IMR-90 (cell line): Measurements from ENCODE around the gene DCLRE1B. TPM values are rescaled to one million over a fixed set of nuclear protein-coding genes. Genes with fewer than 3 reads are reported as not detected.
A peak's percentile ranks its signal among the peaks of the same experiment; 100 is the strongest.

ENCODE experiments used
- ATAC-seq: fragments of 200-7000 bp; cut with Tn5 transposase; 2 replicates; pipeline ENCODE4 v1.9.1; 2020; ENCODE audit warnings: low read depth, mild to moderate bottlenecking, moderate library complexity
- BruUV-seq: library from RNA; stranded (reverse); fragments of 400-500 nt; replicated peaks from 2 replicates; lab custom pipeline; 2021; lab: Mats Ljungman, UMichigan
- CTCF ChIA-PET: fragments of 300-600 bp; formaldehyde crosslinking; extraction: SDS; loops from one replicate; lab custom pipeline; 2021; ENCODE audit warnings: antibody characterized with exemption; lab: Yijun Ruan, JAX
- POLR2A ChIA-PET: fragments of 300-600 bp; sonication (Branson Sonifier 250); formaldehyde crosslinking; loops from one replicate; lab custom pipeline; 2022; ENCODE audit warnings: antibody characterized with exemption; ENCODE audit not compliant: unreplicated experiment; lab: Charles Lee
- DNase-seq: peaks from one replicate; pipeline ENCODE4 v3.0.0; 2013
- H2AFZ ChIP-seq: replicated peaks from 2 replicates; pipeline ENCODE3; 2013; ENCODE audit warnings: low read length, mild to moderate bottlenecking; ENCODE audit not compliant: poor library complexity
- H2AK5ac ChIP-seq: 2 replicates; pipeline ENCODE4 v1.6.1; 2013; ENCODE audit warnings: low read depth, low read length, inconsistent platforms
- H2AK9ac ChIP-seq: replicated peaks from 2 replicates; pipeline ENCODE3; 2013; ENCODE audit warnings: mild to moderate bottlenecking, low read depth, low read length, moderate library complexity; ENCODE audit not compliant: poor library complexity
- H2BK120ac ChIP-seq: 2 replicates; pipeline ENCODE4 v1.6.1; 2013; ENCODE audit warnings: low read depth, low read length, inconsistent platforms
- H2BK15ac ChIP-seq: 3 replicates; pipeline ENCODE4 v1.6.1; 2013; ENCODE audit warnings: low read depth, low read length, inconsistent platforms
- H2BK20ac ChIP-seq: 2 replicates; pipeline ENCODE4 v1.6.1; 2013; ENCODE audit warnings: low read depth, mild to moderate bottlenecking, inconsistent platforms, low read length, moderate library complexity
- H2BK5ac ChIP-seq: 2 replicates; pipeline ENCODE4 v1.6.1; 2013; ENCODE audit warnings: mild to moderate bottlenecking, low read depth, low read length, inconsistent platforms; ENCODE audit not compliant: poor library complexity, severe bottlenecking
- H3K14ac ChIP-seq: replicated peaks from 2 replicates; pipeline ENCODE4 v1.6.1; 2013; ENCODE audit warnings: low read depth, low read length, inconsistent platforms
- H3K18ac ChIP-seq: 2 replicates; pipeline ENCODE4 v1.6.1; 2013; ENCODE audit warnings: low read depth, low read length, control low read depth
- H3K23ac ChIP-seq: 2 replicates; pipeline ENCODE4 v1.6.1; 2013; ENCODE audit warnings: low read depth, low read length, inconsistent platforms
- H3K27ac ChIP-seq: 2 replicates; pipeline ENCODE4 v1.5.1; 2013; ENCODE audit warnings: mild to moderate bottlenecking, control low read depth, low read length; ENCODE audit not compliant: insufficient read depth
- H3K27me3 ChIP-seq: 2 replicates; pipeline ENCODE4 v1.6.1; 2013; ENCODE audit warnings: low read length; ENCODE audit not compliant: control insufficient read depth, insufficient read depth
- H3K36me3 ChIP-seq: 2 replicates; pipeline ENCODE4 v1.6.1; 2013; ENCODE audit warnings: low read length, mixed read lengths; ENCODE audit not compliant: control insufficient read depth, insufficient read depth
- H3K4ac ChIP-seq: 2 replicates; pipeline ENCODE4 v1.6.1; 2013; ENCODE audit warnings: low read depth, low read length, inconsistent platforms
- H3K4me1 ChIP-seq: 2 replicates; pipeline ENCODE4 v1.6.1; 2013; ENCODE audit warnings: low read length, mixed read lengths; ENCODE audit not compliant: control insufficient read depth, insufficient read depth
- H3K4me2 ChIP-seq: 2 replicates; pipeline ENCODE4 v1.6.1; 2013; ENCODE audit warnings: low read depth, mild to moderate bottlenecking, control low read depth, low read length, moderate library complexity
- H3K4me3 ChIP-seq: 2 replicates; pipeline ENCODE4 v1.5.1; 2013; ENCODE audit warnings: low read depth, mild to moderate bottlenecking, control low read depth, low read length, moderate library complexity; ENCODE audit not compliant: insufficient read depth
- H3K56ac ChIP-seq: 2 replicates; pipeline ENCODE4 v1.6.1; 2013; ENCODE audit warnings: low read length, inconsistent platforms; ENCODE audit not compliant: insufficient read depth; ENCODE audit errors: extremely low read depth
- H3K79me1 ChIP-seq, 2 experiments: 2 replicates each; pipeline ENCODE4 v1.6.1; 2013; ENCODE audit warnings: low read length in 2 of 2, inconsistent platforms in 1 of 2, low read depth in 1 of 2
- H3K9ac ChIP-seq: 2 replicates; pipeline ENCODE4 v1.6.1; 2013; ENCODE audit warnings: low read depth, low read length, control low read depth
- H3K9me1 ChIP-seq: 2 replicates; pipeline ENCODE4 v1.6.1; 2013; ENCODE audit warnings: low read length, inconsistent platforms; ENCODE audit not compliant: insufficient read depth
- H3K9me3 ChIP-seq: 2 replicates; pipeline ENCODE4 v1.6.1; 2013; ENCODE audit warnings: low read length; ENCODE audit not compliant: control insufficient read depth, insufficient read depth
- H4K20me1 ChIP-seq: 2 replicates; pipeline ENCODE4 v1.6.1; 2013; ENCODE audit warnings: low read length, inconsistent platforms; ENCODE audit not compliant: insufficient read depth
- H4K5ac ChIP-seq: 2 replicates; pipeline ENCODE4 v1.6.1; 2013; ENCODE audit warnings: mild to moderate bottlenecking, low read depth, low read length, control low read depth
- H4K8ac ChIP-seq, 2 experiments: 2 replicates each; pipeline ENCODE4 v1.6.1; 2013; ENCODE audit warnings: low read depth in 2 of 2, low read length in 2 of 2, control low read depth in 1 of 2, inconsistent platforms in 1 of 2
- H4K91ac ChIP-seq: 2 replicates; pipeline ENCODE4 v1.6.1; 2013; ENCODE audit warnings: low read depth, low read length, inconsistent platforms; ENCODE audit not compliant: insufficient read depth
- BHLHE40 ChIP-seq: fragments of 150-350 bp; IDR thresholded peaks from 2 replicates; pipeline ENCODE4 v1.6.1; 2016; ENCODE audit warnings: mild to moderate bottlenecking, low read depth, low read length
- CEBPB ChIP-seq: IDR thresholded peaks from 2 replicates; pipeline ENCODE4 v1.6.1; 2012; ENCODE audit warnings: low read depth, low read length, improper control_type of control experiment
- CHD1 ChIP-seq: IDR thresholded peaks from 2 replicates; pipeline ENCODE4 v1.6.1; 2012; ENCODE audit warnings: low read depth, low read length, improper control_type of control experiment
- MAFK ChIP-seq: IDR thresholded peaks from 2 replicates; pipeline ENCODE4 v1.6.1; 2012; ENCODE audit warnings: low read depth, low read length, improper control_type of control experiment
- MAZ ChIP-seq: IDR thresholded peaks from 2 replicates; pipeline ENCODE4 v1.6.1; 2012; ENCODE audit warnings: low read depth, mild to moderate bottlenecking, low read length, improper control_type of control experiment, moderate library complexity, borderline replicate concordance
- MXI1 ChIP-seq: IDR thresholded peaks from 2 replicates; pipeline ENCODE4 v1.6.1; 2012; ENCODE audit warnings: low read depth, mild to moderate bottlenecking, low read length, moderate library complexity, borderline replicate concordance
- NFE2L2 ChIP-seq: fragments of 150-350 bp; IDR thresholded peaks from 2 replicates; pipeline ENCODE4 v1.6.1; 2016; ENCODE audit warnings: low read depth, mild to moderate bottlenecking, low read length
- RAD21 ChIP-seq: IDR thresholded peaks from 2 replicates; pipeline ENCODE4 v1.6.1; 2012; ENCODE audit warnings: low read length, improper control_type of control experiment
- SMC3 ChIP-seq: fragments of 150-350 bp; IDR thresholded peaks from 2 replicates; pipeline ENCODE4 v1.6.1; 2016; ENCODE audit warnings: low read depth, mild to moderate bottlenecking, antibody characterized with exemption, low read length, moderate library complexity
- WGBS, 2 experiments: methylation state at CpG; one replicate each; pipeline versions ENCODE4 v1.1.5 to v1.1.7; 2013; ENCODE audit warnings: missing lambda C conversion rate in 2 of 2; ENCODE audit not compliant: insufficient read length in 1 of 2; ENCODE audit errors: extremely low coverage in 2 of 2; 5-methylcytosine and 5-hydroxymethylcytosine counted together
- dilution Hi-C: fragments of 300-500 bp; cut with HindIII; formaldehyde crosslinking; loops from one replicate; pipeline ENCODE4 v1.14.3; 2018; ENCODE audit warnings: low sequenced_read_pairs; ENCODE audit not compliant: unreplicated experiment
- in situ Hi-C: fragments of 300-500 bp; cut with MboI; formaldehyde crosslinking; loops from 3 replicates; pipeline ENCODE4 v1.14.3; 2019; ENCODE audit warnings: low sequenced_read_pairs, inconsistent platforms, mixed read lengths
- intact Hi-C: fragments of 100-400 bp; cut with micrococcal nuclease; formaldehyde crosslinking; loops from 2 replicates; pipeline ENCODE4 v1.10.0; 2022
- polyA plus RNA-seq, 3 experiments: library from polyadenylated mRNA; depleted of rRNA; stranded (reverse); fragments of >200 nt; gene quantifications; 2 replicates each; pipeline ENCODE4 v1.2.3, GENCODE V29; 2012; ENCODE audit warnings: low replicate concordance in 1 of 3
- total RNA-seq: library from RNA; depleted of rRNA; stranded (reverse); fragments of >200 nt; gene quantifications from 2 replicates; pipeline ENCODE4 v1.2.3, GENCODE V29; 2012
- TF ChIP-seq, protein P1 (sequence below): fragments of 150-350 bp; IDR thresholded peaks from 2 replicates; pipeline ENCODE4 v1.6.1; 2016; ENCODE audit warnings: low read depth, mild to moderate bottlenecking, low read length, moderate library complexity, borderline replicate concordance
- TF ChIP-seq, protein P2 (sequence below): conservative IDR thresholded peaks from 2 replicates; pipeline ENCODE4 v1.5.1; 2012; ENCODE audit warnings: mild to moderate bottlenecking, low read depth, low read length, improper control_type of control experiment
- TF ChIP-seq, protein P3 (sequence below): fragments of 150-350 bp; IDR thresholded peaks from 2 replicates; pipeline ENCODE4 v1.6.1; 2017; ENCODE audit warnings: mild to moderate bottlenecking, antibody characterized with exemption, low read length, low read depth

The DCLRE1B gene
- total and polyA plus RNA-seq, 2 of the 4 experiments (the other 2 are of a cell fraction), result 4.9 to 6.1 TPM

DNA sequence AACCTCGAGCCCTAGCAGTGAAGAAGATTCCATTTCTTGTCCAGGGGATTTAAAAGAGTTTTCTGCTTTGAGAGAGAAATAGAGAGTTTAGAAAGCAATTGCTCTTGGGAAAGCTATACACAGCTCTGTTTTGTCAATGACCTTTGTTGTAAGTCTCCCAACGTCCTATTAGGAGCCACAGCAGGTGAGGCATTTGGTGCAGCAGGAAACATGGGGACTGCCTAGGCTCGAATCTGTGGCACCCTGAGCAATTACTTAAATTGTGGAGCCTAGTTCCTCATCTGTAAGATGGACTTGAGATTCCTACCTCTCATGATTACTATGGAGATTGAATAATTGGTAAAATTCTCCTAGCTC, 8.2 kb downstream of the DCLRE1B start:
- Histone ChIP-seq H2AK5ac (no peak overlapping the region; the same call in 1 of the 2 replicates), H3K27ac (peak overlapping the region; percentile 53; the same call in 1 of the 2 replicates), H2BK5ac (peak overlapping the region; percentile 4), H3K56ac (peak overlapping the region; percentile 14; the same call in 1 of the 2 replicates), H4K5ac (peak overlapping the region; percentile 28; the same call in 1 of the 2 replicates), H2AK9ac (peak overlapping the region; percentile 75), H3K23ac (no peak overlapping the region), H3K4me1 (peaks cover 7% of the 10 kb centered on the region), H3K9me3 (no peaks in the 10 kb centered on the region), H3K4me2 (peak overlapping the region; percentile 49; the same call in 1 of the 2 replicates), H2BK15ac (no peak overlapping the region; the same call in 1 of the 3 replicates), H3K14ac (peak overlapping the region; percentile 78), H4K91ac (peak overlapping the region; percentile 38; the same call in 1 of the 2 replicates), H2BK120ac (peak overlapping the region; percentile 86), H3K4ac (peak overlapping the region; percentile 74), H4K8ac (peak overlapping the region in 1 of 2 experiments; percentile 82; a peak in 2 of 4 replicates), H3K36me3 (peaks cover 12% of the 10 kb centered on the region), H3K9me1 (peaks cover 9% of the 10 kb centered on the region), H3K79me1 (peaks cover 6 to 30% of the 10 kb centered on the region in 2 experiments; a peak in 2 of 4 replicates), H3K4me3 (no peak overlapping the region), H4K20me1 (no peaks in the 10 kb centered on the region), H2AFZ (peak overlapping the region; percentile 76), H3K18ac (peak overlapping the region; percentile 18; the same call in 1 of the 2 replicates), H2BK20ac (peak overlapping the region; percentile 74; the same call in 1 of the 2 replicates), H3K27me3 (no peaks in the 10 kb centered on the region), H3K9ac (no peak overlapping the region; the same call in 1 of the 2 replicates)
- CTCF ChIA-PET, result no interaction called here
- dilution Hi-C loops (no loop called here), in situ Hi-C loops (loop anchor here (25.0 kb wide), 1 partner anchor 776 kb away; no protein-coding TSS in a partner anchor), intact Hi-C loops (loop anchor here (2.0 kb wide), 1 partner anchor 16 kb away; the partner anchor contains the start of gene HIPK1)
- BruUV-seq, result no TSS peak
- POLR2A ChIA-PET, result interaction anchor here (1.4 kb wide), 1 partner anchor 9 kb away, joined by 6 read pairs; the partner anchor contains the start of gene AP4B1
- no peak for TF ChIP-seq MAZ
- TF ChIP-seq, protein P1, sequence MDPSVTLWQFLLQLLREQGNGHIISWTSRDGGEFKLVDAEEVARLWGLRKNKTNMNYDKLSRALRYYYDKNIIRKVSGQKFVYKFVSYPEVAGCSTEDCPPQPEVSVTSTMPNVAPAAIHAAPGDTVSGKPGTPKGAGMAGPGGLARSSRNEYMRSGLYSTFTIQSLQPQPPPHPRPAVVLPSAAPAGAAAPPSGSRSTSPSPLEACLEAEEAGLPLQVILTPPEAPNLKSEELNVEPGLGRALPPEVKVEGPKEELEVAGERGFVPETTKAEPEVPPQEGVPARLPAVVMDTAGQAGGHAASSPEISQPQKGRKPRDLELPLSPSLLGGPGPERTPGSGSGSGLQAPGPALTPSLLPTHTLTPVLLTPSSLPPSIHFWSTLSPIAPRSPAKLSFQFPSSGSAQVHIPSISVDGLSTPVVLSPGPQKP, result no peak
- TF ChIP-seq, protein P2, sequence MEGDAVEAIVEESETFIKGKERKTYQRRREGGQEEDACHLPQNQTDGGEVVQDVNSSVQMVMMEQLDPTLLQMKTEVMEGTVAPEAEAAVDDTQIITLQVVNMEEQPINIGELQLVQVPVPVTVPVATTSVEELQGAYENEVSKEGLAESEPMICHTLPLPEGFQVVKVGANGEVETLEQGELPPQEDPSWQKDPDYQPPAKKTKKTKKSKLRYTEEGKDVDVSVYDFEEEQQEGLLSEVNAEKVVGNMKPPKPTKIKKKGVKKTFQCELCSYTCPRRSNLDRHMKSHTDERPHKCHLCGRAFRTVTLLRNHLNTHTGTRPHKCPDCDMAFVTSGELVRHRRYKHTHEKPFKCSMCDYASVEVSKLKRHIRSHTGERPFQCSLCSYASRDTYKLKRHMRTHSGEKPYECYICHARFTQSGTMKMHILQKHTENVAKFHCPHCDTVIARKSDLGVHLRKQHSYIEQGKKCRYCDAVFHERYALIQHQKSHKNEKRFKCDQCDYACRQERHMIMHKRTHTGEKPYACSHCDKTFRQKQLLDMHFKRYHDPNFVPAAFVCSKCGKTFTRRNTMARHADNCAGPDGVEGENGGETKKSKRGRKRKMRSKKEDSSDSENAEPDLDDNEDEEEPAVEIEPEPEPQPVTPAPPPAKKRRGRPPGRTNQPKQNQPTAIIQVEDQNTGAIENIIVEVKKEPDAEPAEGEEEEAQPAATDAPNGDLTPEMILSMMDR, result no peak
- no peak for TF ChIP-seq CHD1
- TF ChIP-seq BHLHE40, result no peak
- no peak for TF ChIP-seq MXI1
- no peak for TF ChIP-seq MAFK
- no peak for TF ChIP-seq NFE2L2
- no peak for TF ChIP-seq CEBPB
- TF ChIP-seq RAD21, result no peak
- TF ChIP-seq, protein P3, sequence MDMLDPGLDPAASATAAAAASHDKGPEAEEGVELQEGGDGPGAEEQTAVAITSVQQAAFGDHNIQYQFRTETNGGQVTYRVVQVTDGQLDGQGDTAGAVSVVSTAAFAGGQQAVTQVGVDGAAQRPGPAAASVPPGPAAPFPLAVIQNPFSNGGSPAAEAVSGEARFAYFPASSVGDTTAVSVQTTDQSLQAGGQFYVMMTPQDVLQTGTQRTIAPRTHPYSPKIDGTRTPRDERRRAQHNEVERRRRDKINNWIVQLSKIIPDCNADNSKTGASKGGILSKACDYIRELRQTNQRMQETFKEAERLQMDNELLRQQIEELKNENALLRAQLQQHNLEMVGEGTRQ, result no peak
- TF ChIP-seq SMC3, result no peak
- WGBS, 2 experiments, result no CpG with 5 or more reads among the region's 3 CpGs
- DNase-seq (no peak), ATAC-seq (no peak)
